Prostate gland (tissue), 2 donors: ENCODE measurements around the gene ITK.

ENCODE experiments used
- CTCF ChIP-seq, 4 experiments: fragments of 200-600 bp in 2 of 4; fragments of 450-650 bp in 2 of 4; sonication (generic) in 2 of 4; IDR thresholded peaks; 1 replicate in 3 of 4; 2 replicates in 1 of 4; pipeline ENCODE4 v1.5.1; 2016 to 2019; ENCODE audit warnings: antibody characterized with exemption in 4 of 4, mild to moderate bottlenecking in 2 of 4, moderate library complexity in 2 of 4
- POLR2A ChIP-seq: fragments of 450-650 bp; IDR thresholded peaks from one replicate; pipeline ENCODE4 v1.6.1; 2016; ENCODE audit warnings: antibody characterized with exemption, mild to moderate bottlenecking

DNA sequence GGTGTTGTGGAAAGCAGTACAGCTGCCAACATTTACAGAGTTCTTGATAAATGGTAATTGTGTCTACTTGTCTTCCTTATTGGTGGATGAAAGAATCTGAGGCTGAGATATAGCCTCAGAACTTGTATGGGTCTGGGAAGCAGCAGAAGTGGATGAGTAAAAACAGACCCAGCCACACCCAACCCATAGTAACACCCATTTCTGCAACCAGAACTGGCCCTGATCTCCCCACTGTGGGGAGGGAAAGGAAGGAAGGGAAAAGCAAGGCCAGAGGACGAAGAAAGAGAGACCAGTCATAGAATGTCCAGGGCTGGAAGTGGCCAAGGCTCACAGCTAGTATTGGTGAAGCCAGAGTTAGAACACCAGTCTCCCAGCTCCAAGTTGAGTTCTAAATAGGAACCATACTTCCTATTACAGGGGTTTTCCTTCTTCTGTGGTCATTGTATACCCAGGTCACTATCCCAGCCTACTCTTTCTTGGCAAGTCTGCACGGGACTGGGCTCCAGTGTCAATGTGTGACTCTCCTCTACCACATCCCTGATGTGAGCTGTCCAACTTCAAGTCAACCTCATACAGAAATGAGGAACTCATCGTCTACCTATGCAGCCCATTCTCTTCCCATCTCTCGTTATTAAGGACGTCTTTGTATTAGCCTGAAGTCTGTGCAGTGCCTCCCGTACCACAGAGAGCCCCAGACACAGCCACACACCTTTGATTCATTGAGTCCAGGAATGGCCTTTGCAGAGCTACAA lies 35.9 kb downstream of the ITK start:
- TF ChIP-seq POLR2A (no peak), CTCF (IDR thresholded peaks at IDR 0.05) (no peak)
